Stimulated activated CD8-positive, alpha-beta memory T cell treated with anti-CD3 and anti-CD28 coated beads, Interleukin-4, amount 100 ng/mL, for 24 hours (primary cell): ENCODE measurements around the gene PCDHGB3.
"Not testable (repeated sequence)": the region's sequence is repeated elsewhere in the genome, so short reads cannot be mapped to it uniquely, and the experiment has no call there.

Experiments used
- DNase-seq: peaks from one replicate; pipeline ENCODE4 v3.0.0-alpha.2; 2020; ENCODE audit warnings: low read depth

Gene PCDHGB3

GRCh38 chr5:141392429-141393198 lies 22.6 kb downstream of the PCDHGB3 start, which contains the start of gene PCDHGA8:
TSS of gene PCDHGA8 (plus strand) at chr5:141392633. CDS start at chr5:141392814, 181 bp downstream.
- DNase-seq, result no peak

GRCh38 chr5:141393267-141393666 lies 23.2 kb downstream of the PCDHGB3 start:
- no peak for DNase-seq

- not testable (repeated sequence) for DNase-seq
Observed at GRCh38 chr5:141394401-141395187, 24.6 kb downstream of the PCDHGB3 start.

DNA sequence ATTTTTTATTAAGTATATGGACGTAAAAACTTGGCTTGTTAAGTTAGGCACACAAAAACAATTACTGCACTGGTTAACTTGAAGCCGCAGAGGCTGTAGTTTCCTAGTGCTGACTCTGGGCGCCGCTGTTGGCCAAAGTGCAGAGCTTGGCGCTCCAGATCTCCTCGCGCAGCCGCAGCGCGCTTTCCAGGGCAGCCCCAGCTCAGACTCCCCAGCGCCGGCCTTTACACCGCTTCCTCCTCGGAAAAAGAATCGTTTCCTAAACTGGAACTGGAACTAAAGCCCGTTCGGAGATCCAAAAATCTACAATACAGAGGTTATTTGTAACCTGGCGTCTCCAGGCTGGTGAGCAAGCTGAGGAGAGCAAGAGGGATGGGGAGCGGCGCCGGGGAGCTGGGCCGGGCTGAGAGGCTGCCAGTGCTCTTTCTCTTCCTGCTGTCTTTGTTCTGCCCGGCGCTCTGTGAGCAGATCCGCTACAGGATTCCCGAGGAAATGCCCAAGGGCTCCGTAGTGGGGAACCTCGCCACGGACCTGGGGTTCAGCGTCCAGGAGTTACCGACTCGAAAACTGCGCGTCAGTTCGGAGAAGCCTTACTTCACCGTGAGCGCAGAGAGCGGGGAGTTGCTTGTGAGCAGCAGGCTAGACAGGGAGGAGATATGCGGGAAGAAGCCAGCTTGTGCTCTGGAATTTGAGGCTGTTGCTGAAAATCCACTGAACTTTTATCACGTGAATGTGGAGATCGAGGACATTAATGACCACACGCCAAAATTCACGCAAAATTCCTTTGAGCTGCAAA lies 27.9 kb downstream of the PCDHGB3 start, which contains the start of gene PCDHGB5:
TSS of gene PCDHGB5 (plus strand) at position 192 of the 796 bp plus-strand sequence. CDS start at position 373, 181 bp downstream.
- not testable (repeated sequence) for DNase-seq

- no peak for DNase-seq
Observed at GRCh38 chr5:141398608-141399007, 28.6 kb downstream of the PCDHGB3 start.

- DNase-seq, result no peak
Observed at GRCh38 chr5:141399555-141400258, 29.7 kb downstream of the PCDHGB3 start.

DNA sequence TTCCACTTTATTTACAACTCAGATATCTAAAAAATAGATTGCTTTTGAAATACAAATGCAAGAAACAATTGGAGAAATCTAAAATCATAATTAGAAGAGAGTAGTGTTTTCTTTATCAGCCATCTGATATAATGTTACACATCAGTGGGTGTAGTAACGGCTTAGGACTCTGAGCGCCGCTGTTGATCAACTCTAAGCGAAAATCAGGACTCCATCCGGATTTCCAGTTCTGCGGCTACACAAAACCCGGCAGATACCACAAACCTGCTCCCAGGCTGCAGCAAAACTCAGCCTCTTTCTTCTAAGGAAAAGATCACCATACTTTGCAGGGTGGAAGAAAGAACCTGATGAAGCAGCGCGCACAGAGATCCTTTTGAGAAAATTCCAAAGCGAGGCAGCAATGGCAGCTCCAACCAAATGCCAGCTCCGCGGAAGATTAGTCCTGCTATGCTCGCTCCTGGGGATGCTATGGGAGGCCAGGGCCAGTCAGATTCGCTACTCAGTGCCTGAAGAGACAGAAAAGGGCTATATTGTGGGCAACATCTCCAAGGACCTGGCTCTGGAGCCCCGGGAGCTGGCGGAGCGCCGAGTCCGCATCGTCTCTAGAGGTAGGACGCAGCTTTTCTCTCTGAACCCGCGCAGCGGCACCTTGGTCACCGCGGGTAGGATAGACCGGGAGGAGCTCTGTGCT lies 32.7 kb downstream of the PCDHGB3 start, which contains the start of gene PCDHGA9:
TSS of gene PCDHGA9 (plus strand) at position 226 of the 691 bp plus-strand sequence. CDS start at position 401, 175 bp downstream.
- DNase-seq, result no peak

- no peak for DNase-seq
Observed at GRCh38 chr5:141403387-141403786, 33.3 kb downstream of the PCDHGB3 start.

DNA sequence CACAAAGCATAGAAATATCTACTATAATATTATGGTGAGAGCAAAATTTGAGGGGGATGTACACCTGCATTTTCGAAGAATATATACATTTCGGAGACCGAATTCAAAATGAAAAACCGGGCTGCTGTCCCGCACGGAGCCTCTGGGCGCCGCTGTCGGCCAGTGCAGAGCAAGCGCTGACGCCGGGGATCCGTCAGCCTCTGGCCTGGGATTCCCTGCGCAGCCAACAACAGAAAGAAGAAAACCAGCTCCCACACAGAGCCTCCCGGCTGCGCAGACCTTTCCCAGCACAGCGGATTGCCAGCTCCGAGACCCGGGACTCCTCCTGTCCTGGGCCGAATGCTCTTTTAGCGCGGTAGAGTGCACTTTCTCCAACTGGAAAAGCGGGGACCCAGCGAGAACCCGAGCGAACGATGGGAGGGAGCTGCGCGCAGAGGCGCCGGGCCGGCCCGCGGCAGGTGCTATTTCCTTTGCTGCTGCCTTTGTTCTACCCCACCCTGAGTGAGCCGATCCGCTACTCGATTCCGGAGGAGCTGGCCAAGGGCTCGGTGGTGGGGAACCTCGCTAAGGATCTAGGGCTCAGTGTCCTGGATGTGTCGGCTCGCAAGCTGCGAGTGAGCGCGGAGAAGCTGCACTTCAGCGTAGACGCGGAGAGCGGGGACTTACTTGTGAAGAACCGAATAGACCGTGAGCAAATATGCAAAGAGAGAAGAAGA lies 37.9 kb downstream of the PCDHGB3 start, which contains the start of gene PCDHGB6:
TSS of gene PCDHGB6 (plus strand) at position 232 of the 716 bp plus-strand sequence. CDS start at position 414, 182 bp downstream.
- DNase-seq, result not testable (repeated sequence)

- DNase-seq, result no peak
Observed at GRCh38 chr5:141409598-141410306, 39.7 kb downstream of the PCDHGB3 start.

DNA sequence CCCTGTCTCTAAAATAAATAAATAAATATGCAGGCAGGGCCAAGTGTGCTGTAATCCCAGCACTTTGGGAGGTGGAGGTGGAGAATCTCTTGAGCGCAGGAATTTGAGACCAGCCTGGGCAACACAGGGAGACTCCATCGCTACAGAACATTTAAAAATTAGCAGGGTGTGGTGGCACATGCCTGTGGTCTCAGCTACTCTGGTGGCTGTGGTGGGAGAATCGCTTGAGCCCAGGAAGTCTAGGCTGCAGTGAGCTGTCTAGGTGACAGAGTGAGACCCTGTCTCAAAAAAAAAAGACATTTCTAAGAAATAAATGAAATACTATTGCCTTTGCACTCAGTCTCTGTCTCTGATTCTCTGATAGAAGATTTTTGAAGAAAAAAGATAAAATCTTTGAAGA lies 41.5 kb downstream of the PCDHGB3 start:
- DNase-seq, result no peak

GRCh38 chr5:141412854-141413539 lies 43.0 kb downstream of the PCDHGB3 start, which contains the start of gene PCDHGA10:
TSS of gene PCDHGA10 (plus strand) at chr5:141412987. CDS start at chr5:141413176, 189 bp downstream.
- no peak for DNase-seq

- DNase-seq, result no peak
Observed at GRCh38 chr5:141413540-141414069, 43.6 kb downstream of the PCDHGB3 start.

DNA sequence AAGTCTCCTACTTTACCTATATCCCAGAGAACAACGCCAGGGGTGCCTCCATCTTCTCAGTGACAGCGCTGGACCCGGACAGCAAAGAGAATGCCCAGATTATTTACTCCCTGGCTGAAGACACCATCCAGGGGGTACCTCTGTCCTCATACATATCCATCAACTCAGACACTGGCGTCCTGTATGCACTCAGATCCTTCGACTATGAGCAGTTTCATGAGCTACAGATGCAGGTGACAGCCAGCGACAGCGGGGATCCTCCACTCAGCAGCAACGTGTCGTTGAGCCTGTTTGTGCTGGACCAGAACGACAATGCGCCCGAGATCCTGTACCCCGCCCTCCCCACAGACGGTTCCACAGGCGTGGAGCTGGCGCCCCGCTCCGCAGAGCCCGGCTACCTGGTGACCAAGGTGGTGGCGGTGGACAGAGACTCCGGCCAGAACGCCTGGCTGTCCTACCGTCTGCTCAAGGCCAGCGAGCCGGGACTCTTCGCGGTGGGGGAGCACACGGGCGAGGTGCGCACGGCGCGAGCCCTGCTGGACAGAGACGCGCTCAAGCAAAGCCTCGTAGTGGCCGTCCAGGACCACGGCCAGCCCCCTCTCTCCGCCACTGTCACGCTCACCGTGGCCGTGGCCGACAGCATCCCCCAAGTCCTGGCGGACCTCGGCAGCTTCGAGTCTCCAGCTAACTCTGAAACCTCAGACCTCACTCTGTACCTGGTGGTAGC lies 44.7 kb downstream of the PCDHGB3 start:
- DNase-seq, result not testable (repeated sequence)

DNA sequence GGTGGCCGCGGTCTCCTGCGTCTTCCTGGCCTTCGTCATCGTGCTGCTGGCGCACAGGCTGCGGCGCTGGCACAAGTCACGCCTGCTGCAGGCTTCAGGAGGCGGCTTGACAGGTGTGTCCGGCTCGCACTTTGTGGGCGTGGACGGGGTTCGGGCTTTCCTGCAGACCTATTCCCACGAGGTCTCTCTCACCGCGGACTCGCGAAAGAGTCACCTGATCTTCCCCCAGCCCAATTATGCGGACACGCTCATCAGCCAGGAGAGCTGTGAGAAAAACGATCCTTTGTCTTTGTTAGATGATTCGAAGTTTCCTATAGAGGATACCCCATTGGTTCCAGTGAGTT lies 45.2 kb downstream of the PCDHGB3 start:
- DNase-seq, result not testable (repeated sequence)

DNA sequence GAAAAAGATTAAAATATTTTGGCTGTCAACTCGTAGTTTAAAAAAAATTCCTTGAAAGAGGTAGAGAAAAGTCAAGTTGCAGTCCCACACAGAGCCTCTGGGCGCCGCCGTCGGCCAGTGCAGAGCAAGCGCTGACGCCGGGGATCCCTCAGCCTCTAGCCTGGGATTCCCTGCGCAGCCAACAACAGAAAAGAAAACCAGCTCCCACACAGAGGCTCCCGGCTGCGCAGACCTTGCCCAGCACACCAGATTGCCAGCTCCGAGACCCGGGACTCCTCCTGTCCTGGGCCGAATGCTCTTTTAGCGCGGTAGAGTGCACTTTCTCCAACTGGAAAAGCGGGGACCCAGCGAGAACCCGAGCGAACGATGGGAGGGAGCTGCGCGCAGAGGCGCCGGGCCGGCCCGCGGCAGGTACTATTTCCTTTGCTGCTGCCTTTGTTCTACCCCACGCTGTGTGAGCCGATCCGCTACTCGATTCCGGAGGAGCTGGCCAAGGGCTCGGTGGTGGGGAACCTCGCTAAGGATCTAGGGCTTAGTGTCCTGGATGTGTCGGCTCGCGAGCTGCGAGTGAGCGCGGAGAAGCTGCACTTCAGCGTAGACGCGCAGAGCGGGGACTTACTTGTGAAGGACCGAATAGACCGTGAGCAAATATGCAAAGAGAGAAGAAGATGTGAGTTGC lies 47.6 kb downstream of the PCDHGB3 start, which contains the start of gene PCDHGB7:
TSS of gene PCDHGB7 (plus strand) at position 184 of the 679 bp plus-strand sequence. CDS start at position 367, 183 bp downstream.
- DNase-seq, result not testable (repeated sequence)
